AG10803 (cell line): Measurements from ENCODE around the gene WDR11.
A peak's percentile ranks its signal among the peaks of the same experiment; 100 is the strongest.

ENCODE experiments used
- DNase-seq: peaks from one replicate; pipeline ENCODE4 v3.0.0; 2010; ENCODE audit warnings: low read depth
- H3K4me3 ChIP-seq: 2 replicates; pipeline ENCODE4 v1.5.1; 2011; ENCODE audit warnings: mild to moderate bottlenecking, low read length, control low read depth
- CTCF ChIP-seq: conservative IDR thresholded peaks from 2 replicates; pipeline ENCODE4 v1.5.1; 2011; ENCODE audit warnings: mild to moderate bottlenecking, low read length, control low read depth, inconsistent platforms

The WDR11 gene

DNA sequence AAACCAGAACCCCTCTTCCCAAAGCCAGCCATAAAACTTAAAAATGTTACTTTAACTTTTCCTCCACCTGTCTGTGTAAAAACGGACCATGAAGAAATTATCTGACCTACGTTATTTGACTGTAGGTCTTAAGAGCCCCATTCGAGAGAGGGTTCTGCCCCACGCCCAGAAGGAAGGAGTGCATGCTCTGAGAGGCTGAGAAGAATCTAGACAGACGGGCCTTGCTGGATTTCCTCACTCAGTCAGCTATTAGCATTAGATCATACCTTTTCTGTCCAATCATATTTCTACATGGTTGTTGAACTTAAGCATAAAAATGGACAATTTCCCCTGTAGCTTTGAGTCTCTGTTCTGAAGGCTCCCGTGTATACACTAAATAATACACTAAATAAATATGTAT is 38.1 kb upstream of the WDR11 start:
- H3K4me3 ChIP-seq, result no peak overlapping the region
- no peak for DNase-seq
- no peak for TF ChIP-seq CTCF

DNA sequence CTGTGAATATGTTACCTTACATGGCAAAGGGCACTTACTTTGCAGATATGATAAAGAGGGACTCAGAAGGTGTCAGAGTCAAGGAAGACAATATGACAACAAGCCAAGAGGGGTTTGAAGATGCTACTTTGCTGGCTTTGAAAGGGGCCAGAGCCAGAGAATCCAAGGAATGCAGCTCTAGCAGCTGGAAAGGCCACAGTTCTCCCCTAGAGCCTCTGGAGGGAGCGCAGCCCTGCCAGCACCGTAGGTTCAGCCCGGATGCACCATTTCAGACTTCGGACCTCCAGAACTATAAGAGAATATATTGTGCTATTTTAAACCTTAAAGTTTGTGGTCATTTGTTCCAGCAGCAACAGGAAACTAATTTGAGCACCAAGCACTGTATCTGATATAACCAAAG is 32.9 kb upstream of the WDR11 start:
- TF ChIP-seq CTCF, result no peak
- no peak overlapping the region for H3K4me3 ChIP-seq
- DNase-seq, result no peak

GRCh38 chr10:120819366-120819765 is 31.8 kb upstream of the WDR11 start:
- DNase-seq, result no peak
- no peak overlapping the region for H3K4me3 ChIP-seq

DNA sequence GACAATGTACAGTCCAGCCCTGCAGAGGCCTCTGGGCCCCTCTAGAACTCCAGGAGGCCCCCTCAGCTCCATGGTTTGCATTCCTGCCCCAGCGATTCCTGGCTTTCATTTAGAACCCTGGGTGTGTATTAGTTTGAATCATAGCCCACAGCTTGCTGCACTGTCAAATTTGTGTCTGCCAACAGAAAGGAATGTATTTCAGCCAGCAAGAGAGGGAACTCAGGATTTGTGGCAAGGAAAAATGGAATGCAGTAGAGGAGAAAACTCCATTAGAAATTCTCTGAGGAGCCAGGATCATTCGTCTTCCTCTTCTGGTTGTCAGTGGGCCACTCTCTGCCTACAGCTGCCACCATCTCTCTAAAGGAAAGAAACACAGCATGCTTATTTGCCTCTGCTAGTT is 27.9 kb upstream of the WDR11 start:
- H3K4me3 ChIP-seq, result no peak overlapping the region
- TF ChIP-seq CTCF, result no peak
- DNase-seq, result peak; percentile 4

More at GRCh38 chr10:120819366-120819765, 31.8 kb upstream of the WDR11 start:
- TF ChIP-seq CTCF, result no peak

DNA sequence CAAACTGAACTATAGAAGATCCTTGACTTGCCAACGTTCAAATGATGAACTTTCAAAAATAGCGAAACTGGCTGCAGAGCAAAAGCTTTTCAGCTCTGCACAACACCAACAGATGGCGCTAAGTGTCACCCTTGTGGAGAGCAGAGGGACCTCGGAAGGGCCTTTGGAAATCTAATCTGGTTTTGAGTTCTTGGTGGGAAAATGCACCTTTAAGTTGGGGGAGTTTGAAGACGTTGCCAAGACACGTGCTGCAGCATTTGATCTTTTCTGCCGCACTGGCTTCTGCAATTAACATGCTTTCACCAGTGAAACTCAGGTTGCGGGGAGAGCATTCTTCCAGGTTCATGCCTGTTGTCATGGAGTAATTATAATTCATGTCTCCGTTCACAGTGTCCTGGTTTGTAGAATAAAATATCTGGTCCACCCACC is 26.3 kb upstream of the WDR11 start:
- TF ChIP-seq CTCF, result peak; percentile 29; the same call in 1 of the 2 replicates
- DNase-seq, result peak; percentile 4
- H3K4me3 ChIP-seq, result no peak overlapping the region

DNA sequence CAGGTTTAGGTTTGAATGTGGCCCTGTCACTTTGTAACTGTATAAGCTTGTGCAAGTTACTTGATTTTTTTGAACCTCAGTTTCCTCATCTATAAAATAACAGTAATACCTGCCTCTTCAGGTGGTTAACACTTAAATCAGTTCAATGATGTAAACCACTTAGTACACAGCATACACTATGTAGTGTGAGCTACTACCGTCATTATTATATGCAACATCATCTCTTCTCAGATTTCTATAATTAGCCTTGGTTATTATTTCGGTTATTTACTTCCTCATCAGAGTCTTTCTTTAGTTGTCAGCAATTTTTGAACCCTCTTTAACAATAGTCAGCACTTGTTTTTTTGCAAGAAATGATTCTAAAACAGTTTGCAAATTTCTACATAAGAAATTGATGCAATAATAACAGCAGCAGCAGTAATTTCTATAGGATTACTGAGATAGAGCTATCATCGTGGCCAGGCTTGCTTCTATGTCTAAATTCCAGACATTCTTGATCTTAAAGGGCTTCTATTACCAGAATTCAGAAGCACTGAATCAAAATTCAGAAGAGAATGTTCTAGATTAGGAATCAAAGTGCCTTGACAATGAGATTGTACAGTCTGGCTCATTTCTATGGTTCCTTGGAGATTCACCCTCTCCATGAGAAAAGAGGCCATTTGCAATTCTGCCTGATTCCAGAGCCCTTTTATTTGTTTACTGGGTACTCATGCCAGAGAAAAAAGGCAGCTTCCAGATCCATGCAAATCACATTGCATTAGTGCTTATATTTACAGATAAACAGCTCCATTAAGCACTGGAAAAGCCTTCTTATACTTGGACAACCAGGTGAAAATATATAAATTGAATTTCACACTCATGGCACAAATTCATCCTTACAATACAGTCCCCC is 25.0 kb upstream of the WDR11 start:
- no peak for TF ChIP-seq CTCF
- no peak overlapping the region for H3K4me3 ChIP-seq
- no peak for DNase-seq

DNA sequence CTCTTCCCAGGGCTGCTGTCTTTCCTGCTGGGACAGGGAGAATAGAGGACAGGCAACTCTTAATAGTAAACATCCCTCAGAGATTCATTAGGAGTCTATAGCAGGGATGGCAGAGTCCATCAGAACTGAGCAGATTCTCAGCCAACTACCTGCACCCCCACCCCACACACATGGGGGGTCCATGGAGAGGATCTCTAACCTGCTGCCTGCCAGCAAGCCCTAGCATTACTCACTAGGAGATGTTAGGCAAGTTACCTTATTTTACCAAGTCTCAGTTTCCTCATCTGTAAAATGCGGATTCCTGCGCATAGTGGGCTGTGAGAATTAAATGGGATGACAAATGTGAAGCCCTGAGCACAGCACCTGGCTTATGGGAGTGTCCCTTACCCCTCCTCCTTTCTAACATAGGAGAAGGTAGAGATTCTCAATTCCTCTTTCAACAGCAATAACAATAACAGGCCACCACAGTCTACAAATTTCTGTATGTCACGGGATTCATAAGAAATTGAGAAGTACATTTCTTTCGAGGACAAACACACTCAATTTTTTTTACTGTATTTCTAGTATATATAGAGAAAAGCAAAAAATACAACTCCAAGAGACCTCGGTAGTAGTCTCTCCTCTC is 23.8 kb upstream of the WDR11 start:
- TF ChIP-seq CTCF, result no peak
- no peak overlapping the region for H3K4me3 ChIP-seq
- no peak for DNase-seq
